WTC11 (cell line): ENCODE measurements around the gene RIMBP2. TPM values are rescaled to one million over a fixed set of nuclear protein-coding genes. Genes with fewer than 3 reads are reported as not detected.

Source experiments
- ATAC-seq: fragments of 200-7000 bp; cut with Tn5 transposase; 2 replicates; pipeline ENCODE4 v1.10.0; 2021; ENCODE audit warnings: mild to moderate bottlenecking, moderate library complexity
- CTCF ChIA-PET: fragments of 300-600 bp; sonication (Branson Sonifier 250); formaldehyde crosslinking; loops from one replicate; lab custom pipeline; 2021; ENCODE audit warnings: antibody characterized with exemption; lab: Charles Lee
- POLR2A ChIA-PET: fragments of 350-600 bp; sonication (Branson Sonifier 250); formaldehyde crosslinking; loops from one replicate; lab custom pipeline; 2021; ENCODE audit warnings: antibody characterized with exemption; lab: Charles Lee
- DNase-seq: peaks from one replicate; pipeline ENCODE4 v3.0.0; 2021; ENCODE audit warnings: low spot score
- H3K27ac Mint-ChIP-seq: 2 replicates; pipeline ENCODE4 v1.8.0; 2021; ENCODE audit warnings: mixed read lengths
- H3K27me3 Mint-ChIP-seq: 2 replicates; pipeline ENCODE4 v1.8.0; 2021; ENCODE audit warnings: low read depth, mild to moderate bottlenecking, moderate library complexity, mixed read lengths
- H3K36me3 Mint-ChIP-seq: 2 replicates; pipeline ENCODE4 v1.8.0; 2021; ENCODE audit warnings: mixed read lengths
- H3K4me1 Mint-ChIP-seq: 2 replicates; pipeline ENCODE4 v1.8.0; 2022; ENCODE audit warnings: mixed read lengths
- H3K4me3 Mint-ChIP-seq: 2 replicates; pipeline ENCODE4 v1.8.0; 2021; ENCODE audit warnings: mild to moderate bottlenecking, moderate library complexity, mixed read lengths
- H3K9me3 Mint-ChIP-seq: 2 replicates; pipeline ENCODE4 v1.8.0; 2021; ENCODE audit warnings: mixed read lengths
- ATF1 ChIP-seq: sonication (generic); formaldehyde crosslinking; IDR thresholded peaks from 2 replicates; pipeline ENCODE4 v1.8.1; 2023; ENCODE audit warnings: mild to moderate bottlenecking, moderate library complexity, missing genetic modification reagents
- CREB1 ChIP-seq: sonication (generic); formaldehyde crosslinking; IDR thresholded peaks from 2 replicates; pipeline ENCODE4 v1.8.0; 2023; ENCODE audit warnings: mild to moderate bottlenecking, missing genetic modification reagents
- EMX1 ChIP-seq: fragments of 250-450 bp; sonication (Bioruptor Pico); IDR thresholded peaks from 2 replicates; pipeline ENCODE4 v1.8.0; 2021; ENCODE audit warnings: mild to moderate bottlenecking
- ERG ChIP-seq: fragments of 250-450 bp; sonication (Bioruptor Pico); IDR thresholded peaks from 2 replicates; pipeline ENCODE4 v1.8.0; 2021; ENCODE audit warnings: mild to moderate bottlenecking
- FOXK1 ChIP-seq: sonication (generic); formaldehyde crosslinking; IDR thresholded peaks from 2 replicates; pipeline ENCODE4 v1.8.0; 2022; ENCODE audit warnings: mild to moderate bottlenecking, moderate library complexity, missing genetic modification reagents
- KAT7 ChIP-seq: sonication (generic); formaldehyde crosslinking; IDR thresholded peaks from 2 replicates; pipeline ENCODE4 v1.8.1; 2023; ENCODE audit warnings: missing genetic modification reagents, mild to moderate bottlenecking, borderline replicate concordance
- MYBL2 ChIP-seq: sonication (generic); formaldehyde crosslinking; IDR thresholded peaks from 2 replicates; pipeline ENCODE4 v1.8.1; 2023; ENCODE audit warnings: mild to moderate bottlenecking, moderate library complexity, missing genetic modification reagents
- NFATC4 ChIP-seq: fragments of 250-450 bp; sonication (Bioruptor Pico); IDR thresholded peaks from 2 replicates; pipeline ENCODE4 v1.9.0; 2021; ENCODE audit warnings: mild to moderate bottlenecking
- NR1H2 ChIP-seq: sonication (generic); formaldehyde crosslinking; IDR thresholded peaks from 2 replicates; pipeline ENCODE4 v1.9.0; 2021; ENCODE audit warnings: mild to moderate bottlenecking, moderate library complexity, missing genetic modification reagents
- OVOL2 ChIP-seq: fragments of 250-450 bp; sonication (Bioruptor Pico); IDR thresholded peaks from 2 replicates; pipeline ENCODE4 v1.9.0; 2021; ENCODE audit warnings: mild to moderate bottlenecking, borderline replicate concordance
- RORB ChIP-seq: fragments of 250-450 bp; sonication (Bioruptor Pico); IDR thresholded peaks from 2 replicates; pipeline ENCODE4 v1.9.0; 2021; ENCODE audit warnings: mild to moderate bottlenecking
- SMAD4 ChIP-seq: sonication (generic); formaldehyde crosslinking; IDR thresholded peaks from 2 replicates; pipeline ENCODE4 v1.8.0; 2022; ENCODE audit warnings: mild to moderate bottlenecking, missing genetic modification reagents
- TEAD4 ChIP-seq: sonication (generic); formaldehyde crosslinking; IDR thresholded peaks from 2 replicates; pipeline ENCODE4 v1.8.0; 2022; ENCODE audit warnings: mild to moderate bottlenecking, missing genetic modification reagents
- USF1 ChIP-seq: sonication (generic); formaldehyde crosslinking; IDR thresholded peaks from 2 replicates; pipeline ENCODE4 v1.8.0; 2022; ENCODE audit warnings: mild to moderate bottlenecking, missing genetic modification reagents
- ZBTB21 ChIP-seq: sonication (generic); formaldehyde crosslinking; IDR thresholded peaks from 2 replicates; pipeline ENCODE4 v1.8.1; 2023; ENCODE audit warnings: mild to moderate bottlenecking, missing genetic modification reagents, borderline replicate concordance
- ZNF396 ChIP-seq: fragments of 250-450 bp; sonication (Bioruptor Pico); IDR thresholded peaks from 2 replicates; pipeline ENCODE4 v1.8.0; 2021; ENCODE audit warnings: mild to moderate bottlenecking, moderate library complexity, borderline replicate concordance
- ZNF512 ChIP-seq: sonication (generic); formaldehyde crosslinking; IDR thresholded peaks from 2 replicates; pipeline ENCODE4 v1.8.1; 2022; ENCODE audit warnings: missing genetic modification reagents, borderline replicate concordance
- ZNF671 ChIP-seq: fragments of 250-450 bp; sonication (Bioruptor Pico); IDR thresholded peaks from 2 replicates; pipeline ENCODE4 v1.8.0; 2021; ENCODE audit warnings: mild to moderate bottlenecking
- total RNA-seq: library from RNA; stranded (reverse); gene quantifications from 3 replicates; pipeline ENCODE4 v1.2.3, GENCODE V29; 2021
- TF ChIP-seq, protein P1 (sequence below): sonication (generic); formaldehyde crosslinking; IDR thresholded peaks from 2 replicates; pipeline ENCODE4 v1.8.1; 2022; ENCODE audit warnings: mild to moderate bottlenecking, missing genetic modification reagents, moderate library complexity, borderline replicate concordance
- TF ChIP-seq, protein P2 (sequence below): sonication (generic); formaldehyde crosslinking; IDR thresholded peaks from 2 replicates; pipeline ENCODE4 v1.8.1; 2023; ENCODE audit warnings: mild to moderate bottlenecking, missing genetic modification reagents, moderate library complexity
- TF ChIP-seq, protein P3 (sequence below): fragments of 250-450 bp; sonication (Bioruptor Pico); IDR thresholded peaks from 2 replicates; pipeline ENCODE4 v1.9.0; 2021; ENCODE audit warnings: mild to moderate bottlenecking, borderline replicate concordance

RIMBP2 gene
- total RNA-seq, 1 experiment from 2014 or later = 2.6 TPM

DNA sequence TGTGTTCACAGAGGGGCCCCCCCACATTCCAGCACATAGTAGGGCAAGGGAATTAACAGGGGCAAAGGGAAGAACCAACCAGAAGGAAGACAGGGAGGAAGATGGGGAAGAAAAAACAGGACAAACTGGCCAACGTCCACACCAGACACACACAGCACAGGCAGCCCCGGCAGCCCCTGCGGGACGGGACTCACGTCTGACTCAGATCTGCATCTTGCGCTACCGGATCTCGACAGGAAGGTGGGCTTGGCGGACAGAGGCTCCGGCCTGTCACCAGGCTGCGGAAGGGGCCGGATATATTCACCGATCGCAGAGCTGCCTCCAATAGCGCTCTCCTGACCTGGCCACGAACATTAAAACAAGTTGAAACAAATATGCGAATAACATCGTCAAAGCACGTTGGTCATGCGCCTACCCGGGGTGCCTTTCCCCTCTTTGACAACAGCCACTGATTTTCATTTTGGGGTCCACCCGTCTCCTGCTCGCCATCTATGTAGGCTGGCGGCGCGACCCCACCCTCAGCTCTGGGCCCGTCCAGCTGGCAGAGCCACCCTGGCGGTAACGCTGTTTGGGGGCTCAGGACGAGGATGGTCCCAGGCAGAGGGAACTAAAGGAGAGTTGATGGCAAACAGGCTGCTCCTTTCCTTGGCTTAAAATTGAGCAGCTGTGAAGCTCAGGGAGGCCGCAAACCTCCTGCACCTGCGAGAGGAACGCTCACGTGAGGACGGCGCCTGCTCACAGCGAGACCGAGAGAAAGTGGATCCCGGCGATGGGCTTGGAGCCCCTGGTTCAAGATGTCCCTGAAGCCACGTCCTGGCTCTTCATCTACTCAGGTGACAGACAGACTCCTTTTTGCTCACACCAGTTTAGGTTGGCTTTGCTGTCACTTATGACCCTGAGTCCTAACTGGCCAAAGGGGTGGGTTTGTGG, 264.8 kb downstream of the RIMBP2 start:
- CTCF ChIA-PET = interaction anchor here (1.3 kb wide), 1 partner anchor 297 kb away, joined by 3 read pairs; no protein-coding TSS in a partner anchor
- Mint-ChIP-seq H3K27ac (no peak overlapping the region), H3K9me3 (no peaks in the 10 kb centered on the region)
- no peak for ATAC-seq
- no peak for DNase-seq
- TF ChIP-seq FOXK1 (CRISPR knock-in tag) (no peak), ZNF671 (CRISPR knock-in tag) (no peak), SMAD4 (no peak), NFATC4 (no peak), ZNF396 (CRISPR knock-in tag) (no peak), ZBTB21 (CRISPR knock-in tag) (no peak), MYBL2 (CRISPR knock-in tag) (no peak), USF1 (no peak), RORB (no peak), TEAD4 (no peak), OVOL2 (CRISPR knock-in tag) (no peak), ATF1 (CRISPR knock-in tag) (no peak), EMX1 (CRISPR knock-in tag) (no peak)
- TF ChIP-seq, protein P1, sequence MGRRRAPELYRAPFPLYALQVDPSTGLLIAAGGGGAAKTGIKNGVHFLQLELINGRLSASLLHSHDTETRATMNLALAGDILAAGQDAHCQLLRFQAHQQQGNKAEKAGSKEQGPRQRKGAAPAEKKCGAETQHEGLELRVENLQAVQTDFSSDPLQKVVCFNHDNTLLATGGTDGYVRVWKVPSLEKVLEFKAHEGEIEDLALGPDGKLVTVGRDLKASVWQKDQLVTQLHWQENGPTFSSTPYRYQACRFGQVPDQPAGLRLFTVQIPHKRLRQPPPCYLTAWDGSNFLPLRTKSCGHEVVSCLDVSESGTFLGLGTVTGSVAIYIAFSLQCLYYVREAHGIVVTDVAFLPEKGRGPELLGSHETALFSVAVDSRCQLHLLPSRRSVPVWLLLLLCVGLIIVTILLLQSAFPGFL (CRISPR knock-in tag) = no peak
- TF ChIP-seq, protein P2, sequence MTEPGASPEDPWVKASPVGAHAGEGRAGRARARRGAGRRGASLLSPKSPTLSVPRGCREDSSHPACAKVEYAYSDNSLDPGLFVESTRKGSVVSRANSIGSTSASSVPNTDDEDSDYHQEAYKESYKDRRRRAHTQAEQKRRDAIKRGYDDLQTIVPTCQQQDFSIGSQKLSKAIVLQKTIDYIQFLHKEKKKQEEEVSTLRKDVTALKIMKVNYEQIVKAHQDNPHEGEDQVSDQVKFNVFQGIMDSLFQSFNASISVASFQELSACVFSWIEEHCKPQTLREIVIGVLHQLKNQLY (CRISPR knock-in tag) = no peak
- TF ChIP-seq, all 79 proteins: peak for 0
- H3K4me1 Mint-ChIP-seq = no peaks in the 10 kb centered on the region; the same call in 1 of the 2 replicates
- POLR2A ChIA-PET = no interaction called here
- no peak overlapping the region for H3K4me3 Mint-ChIP-seq
- H3K27me3 Mint-ChIP-seq = no peaks in the 10 kb centered on the region
- H3K36me3 Mint-ChIP-seq = no peaks in the 10 kb centered on the region

DNA sequence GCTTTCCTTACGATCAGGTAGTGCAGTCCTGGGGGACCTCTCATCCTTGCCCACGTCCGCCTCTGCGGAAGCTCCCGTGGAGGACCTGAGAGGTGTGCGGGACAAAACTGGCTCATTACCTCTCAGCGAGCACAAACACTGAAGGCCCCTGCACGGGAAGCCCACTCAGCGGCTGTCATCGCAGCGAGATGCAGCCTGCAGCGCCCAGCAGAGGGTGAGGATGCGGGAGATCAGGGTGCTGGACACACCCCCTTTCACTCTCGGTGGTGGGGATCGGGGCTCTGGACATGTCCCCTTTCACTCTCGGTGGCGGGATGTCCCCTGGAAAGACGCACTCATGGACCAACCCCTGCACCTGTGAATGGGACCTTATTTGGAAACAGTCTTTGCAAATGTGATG, 266.8 kb downstream of the RIMBP2 start:
- Mint-ChIP-seq H3K9me3 (no peaks in the 10 kb centered on the region), H3K36me3 (no peaks in the 10 kb centered on the region), H3K27me3 (no peaks in the 10 kb centered on the region; the same call in 1 of the 2 replicates), H3K4me1 (no peaks in the 10 kb centered on the region; the same call in 1 of the 2 replicates), H3K27ac (no peak overlapping the region), H3K4me3 (no peak overlapping the region)
- no peak for ATAC-seq
- POLR2A ChIA-PET = no interaction called here
- CTCF ChIA-PET = no interaction called here
- TF ChIP-seq, protein P3, sequence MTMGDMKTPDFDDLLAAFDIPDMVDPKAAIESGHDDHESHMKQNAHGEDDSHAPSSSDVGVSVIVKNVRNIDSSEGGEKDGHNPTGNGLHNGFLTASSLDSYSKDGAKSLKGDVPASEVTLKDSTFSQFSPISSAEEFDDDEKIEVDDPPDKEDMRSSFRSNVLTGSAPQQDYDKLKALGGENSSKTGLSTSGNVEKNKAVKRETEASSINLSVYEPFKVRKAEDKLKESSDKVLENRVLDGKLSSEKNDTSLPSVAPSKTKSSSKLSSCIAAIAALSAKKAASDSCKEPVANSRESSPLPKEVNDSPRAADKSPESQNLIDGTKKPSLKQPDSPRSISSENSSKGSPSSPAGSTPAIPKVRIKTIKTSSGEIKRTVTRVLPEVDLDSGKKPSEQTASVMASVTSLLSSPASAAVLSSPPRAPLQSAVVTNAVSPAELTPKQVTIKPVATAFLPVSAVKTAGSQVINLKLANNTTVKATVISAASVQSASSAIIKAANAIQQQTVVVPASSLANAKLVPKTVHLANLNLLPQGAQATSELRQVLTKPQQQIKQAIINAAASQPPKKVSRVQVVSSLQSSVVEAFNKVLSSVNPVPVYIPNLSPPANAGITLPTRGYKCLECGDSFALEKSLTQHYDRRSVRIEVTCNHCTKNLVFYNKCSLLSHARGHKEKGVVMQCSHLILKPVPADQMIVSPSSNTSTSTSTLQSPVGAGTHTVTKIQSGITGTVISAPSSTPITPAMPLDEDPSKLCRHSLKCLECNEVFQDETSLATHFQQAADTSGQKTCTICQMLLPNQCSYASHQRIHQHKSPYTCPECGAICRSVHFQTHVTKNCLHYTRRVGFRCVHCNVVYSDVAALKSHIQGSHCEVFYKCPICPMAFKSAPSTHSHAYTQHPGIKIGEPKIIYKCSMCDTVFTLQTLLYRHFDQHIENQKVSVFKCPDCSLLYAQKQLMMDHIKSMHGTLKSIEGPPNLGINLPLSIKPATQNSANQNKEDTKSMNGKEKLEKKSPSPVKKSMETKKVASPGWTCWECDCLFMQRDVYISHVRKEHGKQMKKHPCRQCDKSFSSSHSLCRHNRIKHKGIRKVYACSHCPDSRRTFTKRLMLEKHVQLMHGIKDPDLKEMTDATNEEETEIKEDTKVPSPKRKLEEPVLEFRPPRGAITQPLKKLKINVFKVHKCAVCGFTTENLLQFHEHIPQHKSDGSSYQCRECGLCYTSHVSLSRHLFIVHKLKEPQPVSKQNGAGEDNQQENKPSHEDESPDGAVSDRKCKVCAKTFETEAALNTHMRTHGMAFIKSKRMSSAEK (CRISPR knock-in tag) = no peak
- no peak for TF ChIP-seq ERG
- no peak for TF ChIP-seq ZNF512 (CRISPR knock-in tag)
- TF ChIP-seq CREB1 (CRISPR knock-in tag) = no peak
- TF ChIP-seq KAT7 (CRISPR knock-in tag) = no peak
- TF ChIP-seq RORB = no peak
- no peak for TF ChIP-seq NR1H2 (CRISPR knock-in tag)
- no peak for DNase-seq
